Suprapubic skin (tissue), 4 donors: Measurements from ENCODE around the gene NOS1AP.

Source experiments
- POLR2A ChIP-seq, 2 donors: fragments of 450-650 bp; IDR thresholded peaks; one replicate each; pipeline ENCODE4 v1.6.1; 2017; ENCODE audit warnings: antibody characterized with exemption in 2 of 2, mild to moderate bottlenecking in 2 of 2, moderate library complexity in 2 of 2
- POLR2AphosphoS5 ChIP-seq, 3 donors: sonication (generic); formaldehyde crosslinking; IDR thresholded peaks; one replicate each; pipeline ENCODE4 v1.6.1; 2017; ENCODE audit warnings: antibody characterized with exemption in 3 of 3
- TF ChIP-seq, protein P1 (sequence below), 2 donors: fragments of 200-600 bp in 1 of 2; fragments of 450-650 bp in 1 of 2; sonication (generic) in 1 of 2; IDR thresholded peaks; one replicate each; pipeline ENCODE4 v1.5.1; 2016 to 2019; ENCODE audit warnings: antibody characterized with exemption in 2 of 2, mild to moderate bottlenecking in 1 of 2, moderate library complexity in 1 of 2

DNA sequence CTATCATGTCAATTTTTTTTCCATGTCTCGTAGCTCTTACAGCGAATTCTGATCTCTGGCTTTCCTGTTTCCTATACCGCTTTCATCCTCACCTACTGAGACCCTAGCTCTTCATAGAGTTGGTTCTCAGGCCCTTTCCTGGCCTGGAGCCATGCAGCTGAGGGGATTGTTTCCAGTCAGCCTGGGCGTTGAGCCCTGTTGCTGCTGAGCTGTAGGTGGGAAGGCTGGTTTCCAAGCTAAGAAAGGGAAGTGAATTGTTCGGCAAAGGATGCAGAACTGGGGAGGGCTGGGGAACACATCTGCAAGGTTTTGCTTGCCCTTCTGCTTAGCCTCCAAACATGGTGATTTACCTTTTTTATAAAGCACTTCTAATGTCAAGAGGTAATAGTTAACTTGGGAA, 265.6 kb downstream of the NOS1AP start:
- TF ChIP-seq POLR2AphosphoS5 (IDR thresholded peaks at IDR 0.05) (no peak), POLR2A (IDR thresholded peaks at IDR 0.05) (no peak)
- TF ChIP-seq, protein P1, sequence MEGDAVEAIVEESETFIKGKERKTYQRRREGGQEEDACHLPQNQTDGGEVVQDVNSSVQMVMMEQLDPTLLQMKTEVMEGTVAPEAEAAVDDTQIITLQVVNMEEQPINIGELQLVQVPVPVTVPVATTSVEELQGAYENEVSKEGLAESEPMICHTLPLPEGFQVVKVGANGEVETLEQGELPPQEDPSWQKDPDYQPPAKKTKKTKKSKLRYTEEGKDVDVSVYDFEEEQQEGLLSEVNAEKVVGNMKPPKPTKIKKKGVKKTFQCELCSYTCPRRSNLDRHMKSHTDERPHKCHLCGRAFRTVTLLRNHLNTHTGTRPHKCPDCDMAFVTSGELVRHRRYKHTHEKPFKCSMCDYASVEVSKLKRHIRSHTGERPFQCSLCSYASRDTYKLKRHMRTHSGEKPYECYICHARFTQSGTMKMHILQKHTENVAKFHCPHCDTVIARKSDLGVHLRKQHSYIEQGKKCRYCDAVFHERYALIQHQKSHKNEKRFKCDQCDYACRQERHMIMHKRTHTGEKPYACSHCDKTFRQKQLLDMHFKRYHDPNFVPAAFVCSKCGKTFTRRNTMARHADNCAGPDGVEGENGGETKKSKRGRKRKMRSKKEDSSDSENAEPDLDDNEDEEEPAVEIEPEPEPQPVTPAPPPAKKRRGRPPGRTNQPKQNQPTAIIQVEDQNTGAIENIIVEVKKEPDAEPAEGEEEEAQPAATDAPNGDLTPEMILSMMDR (IDR thresholded peaks at IDR 0.05): no peak
